Adipose tissue (tissue), 3 donors: ENCODE data around the gene AMTN. TPM values are rescaled to one million over a fixed set of nuclear protein-coding genes. Genes with fewer than 3 reads are reported as not detected.

Experiments
- H3K27ac ChIP-seq: one replicate; pipeline ENCODE4 v1.5.1; 2013; ENCODE audit warnings: low read depth, low read length
- WGBS, 3 donors: extraction: QIAGEN DNeasy Blood & Tissue Kit; methylation state at CpG; one replicate each; pipeline ENCODE4 v1.1.7; 2013; 5-methylcytosine and 5-hydroxymethylcytosine counted together
- polyA plus RNA-seq, 3 donors: library from polyadenylated mRNA; stranded (reverse); fragments of 200-250 nt; gene quantifications; one replicate each; pipeline ENCODE4 v1.2.3, GENCODE V29; 2013
- donor health status: healthy with polysubstance abuse.
- donor health status: Bipolar disorder and iron deficiency.
- donor health status: healthy.

Gene AMTN
- polyA plus RNA-seq, 3 donors: not detected

DNA sequence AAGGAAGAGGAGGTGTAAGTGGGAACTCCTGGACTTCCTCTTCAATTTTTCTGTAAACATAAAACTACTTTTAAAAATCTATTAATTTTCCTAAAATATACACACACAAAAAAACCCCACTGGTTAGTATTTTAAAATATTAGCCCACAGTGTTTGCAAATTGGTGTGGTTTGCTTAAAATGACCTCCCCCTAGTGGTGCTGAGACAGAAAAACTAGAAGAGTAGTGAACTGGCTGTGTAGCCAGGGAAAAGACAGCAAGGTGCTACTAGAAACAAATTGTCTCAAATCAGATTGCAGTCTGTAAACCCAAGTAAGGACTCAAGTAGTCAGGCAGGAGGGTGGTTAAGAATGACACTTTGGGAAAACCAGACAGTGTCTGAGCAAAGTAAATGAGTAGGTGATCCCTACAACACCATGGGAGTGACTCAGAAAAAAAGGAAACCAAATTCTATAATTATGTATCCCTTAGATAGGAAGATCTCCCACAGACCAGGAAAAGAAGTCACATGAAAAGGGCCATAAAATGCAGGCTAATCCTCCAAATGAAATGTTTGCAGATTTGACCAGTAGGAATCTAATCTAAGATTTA, 26.0 kb downstream of the AMTN start:
- no peak overlapping the region for H3K27ac ChIP-seq

DNA sequence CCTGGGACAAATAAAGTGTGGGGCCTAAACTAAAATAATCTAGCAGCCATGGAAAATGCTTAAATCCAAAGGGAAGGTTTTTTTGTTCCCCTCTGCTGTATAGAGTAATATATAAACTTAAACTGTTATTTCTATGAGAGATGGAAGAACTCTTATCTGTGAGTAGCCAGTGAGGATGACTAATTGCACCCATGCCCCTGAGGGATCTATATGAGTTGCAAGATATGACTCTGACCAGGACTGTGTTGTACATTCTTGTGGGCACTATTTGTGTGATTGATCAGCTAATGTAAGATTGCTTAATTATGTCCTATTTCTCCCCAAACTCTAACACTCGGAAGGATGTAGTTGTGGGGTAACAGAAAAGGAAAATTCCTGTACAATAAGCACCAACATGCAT, 38.5 kb downstream of the AMTN start:
- 0 to 46% (median 32%) methylated on average over 1 of the region's 1 CpG for WGBS, 3 donors

DNA sequence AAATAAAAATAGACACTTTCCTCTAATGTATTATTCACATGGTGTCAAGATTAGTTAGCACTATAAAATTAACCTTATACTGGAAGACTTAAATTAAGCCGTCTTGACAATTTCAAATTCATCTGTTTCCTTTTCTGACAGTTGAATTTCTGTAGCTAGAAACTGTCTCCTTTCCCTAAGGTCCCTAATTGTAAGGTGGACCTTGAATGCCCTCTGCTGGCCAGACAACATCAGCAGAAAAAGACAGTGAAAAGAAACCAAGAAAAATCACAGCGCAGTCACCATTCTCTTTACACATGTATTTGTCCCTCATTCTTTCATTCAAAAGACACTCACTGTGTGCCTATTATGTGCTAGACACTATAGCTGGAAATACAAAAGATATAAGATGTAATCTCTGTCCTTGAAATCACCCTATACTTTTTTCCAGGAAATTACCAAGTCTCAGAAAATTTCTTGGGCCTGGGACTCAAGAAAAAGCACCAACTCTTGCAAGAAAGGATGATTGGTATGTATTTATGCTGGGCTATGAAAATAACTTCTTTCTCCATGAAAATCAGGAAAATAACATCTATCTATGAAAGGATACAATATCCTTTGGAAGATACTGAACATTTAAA, 41.0 kb downstream of the AMTN start:
- H3K27ac ChIP-seq: no peak overlapping the region
- 28 to 31% (median 28%) methylated on average over 2 of the region's 2 CpGs for WGBS, 3 donors

More for the DNA sequence above, 38.5 kb downstream of the AMTN start:
- H3K27ac ChIP-seq: no peak overlapping the region

DNA sequence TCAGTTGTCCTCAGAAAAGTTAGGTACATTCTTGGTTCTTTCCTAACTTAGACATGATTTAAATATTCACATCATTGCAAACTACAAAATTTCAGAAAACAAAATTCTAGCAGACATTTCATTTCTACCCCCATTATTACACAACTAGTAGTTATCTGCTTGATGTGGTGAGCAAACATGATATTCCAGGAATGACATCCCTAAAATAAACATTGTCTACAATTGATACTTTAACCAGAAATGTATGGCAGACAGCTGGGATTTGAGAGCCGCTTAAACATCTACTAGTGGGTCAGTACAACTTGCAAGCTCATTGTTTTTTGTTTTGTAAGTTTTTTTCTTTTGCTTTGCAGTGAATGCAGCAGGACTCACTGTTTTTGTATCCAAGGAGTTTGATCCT, 41.6 kb downstream of the AMTN start:
- no peak overlapping the region for H3K27ac ChIP-seq
- WGBS, 3 donors: 94 to 98% (median 96%) methylated on average over 1 of the region's 1 CpG

GRCh38 chr4:70564033-70564432, 45.7 kb downstream of the AMTN start:
- no peak overlapping the region for H3K27ac ChIP-seq
- WGBS, 3 donors: 27 to 77% (median 67%) methylated on average over 8 of the region's 8 CpGs

GRCh38 chr4:70570796-70571195, 52.4 kb downstream of the AMTN start:
- 72 to 89% (median 88%) methylated on average over 2 of the region's 2 CpGs for WGBS, 3 donors
- no peak overlapping the region for H3K27ac ChIP-seq

- WGBS, 3 donors: 39 to 57% (median 48%) methylated on average over 2 of the region's 2 CpGs
- H3K27ac ChIP-seq: no peak overlapping the region
Observed at GRCh38 chr4:70571772-70572171, 53.4 kb downstream of the AMTN start.

DNA sequence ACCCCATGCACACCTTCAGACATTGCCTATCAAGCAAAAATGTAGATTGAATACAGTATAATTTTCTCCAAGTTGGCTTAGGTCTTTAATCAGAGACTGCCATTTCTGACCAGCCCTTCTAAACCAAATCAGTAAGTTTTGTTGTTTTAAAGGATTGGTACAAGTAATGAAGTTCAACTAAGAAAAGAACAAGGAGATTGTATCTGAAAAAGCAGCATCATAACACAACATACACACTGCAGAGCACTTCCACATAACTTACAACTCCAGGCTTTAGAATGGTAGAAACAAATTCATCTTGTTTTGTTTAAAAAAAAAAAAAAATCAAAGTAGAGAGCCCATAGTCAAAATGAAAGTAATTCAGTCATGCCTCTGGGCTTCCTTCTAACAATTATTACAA, 57.6 kb downstream of the AMTN start:
- no peak overlapping the region for H3K27ac ChIP-seq

DNA sequence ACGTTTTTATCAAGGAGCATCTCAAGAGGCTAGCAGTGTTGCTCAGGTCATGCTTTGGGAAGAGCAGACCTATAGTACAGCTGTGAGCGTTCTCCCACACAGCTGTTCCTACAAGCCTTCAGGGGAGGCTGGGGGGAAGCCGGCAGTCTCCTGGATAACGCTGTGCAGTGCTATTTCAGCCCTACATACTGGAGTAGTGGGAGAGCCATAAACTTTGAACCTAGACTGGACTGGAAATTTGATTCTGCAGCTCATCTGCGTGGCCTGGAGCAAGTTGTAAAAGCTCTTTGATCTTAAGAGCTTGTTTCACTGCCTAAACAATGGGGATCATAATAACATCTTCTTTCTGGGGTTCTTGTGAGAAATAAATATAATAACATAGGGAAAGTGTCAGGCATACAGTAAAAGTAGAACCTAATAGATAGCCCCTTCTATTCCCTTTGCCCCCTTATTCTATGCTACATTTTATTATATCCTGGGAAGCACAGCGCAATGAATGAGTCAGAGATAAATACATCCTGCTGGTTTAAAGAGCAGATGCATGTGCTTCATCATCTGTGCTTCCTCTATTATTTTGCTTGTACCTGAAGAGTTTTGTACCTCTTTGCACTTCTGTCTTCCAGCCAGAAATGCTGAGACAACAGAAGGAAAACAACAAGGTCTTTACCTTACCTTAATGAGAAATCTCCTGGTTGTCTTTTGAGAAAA, 59.0 kb downstream of the AMTN start:
- no peak overlapping the region for H3K27ac ChIP-seq
- 53 to 66% (median 58%) methylated on average over 6 of the region's 6 CpGs for WGBS, 3 donors

GRCh38 chr4:70581980-70582379, 63.6 kb downstream of the AMTN start:
- 70 to 97% (median 95%) methylated on average over 2 of the region's 2 CpGs for WGBS, 3 donors
- H3K27ac ChIP-seq: no peak overlapping the region

Other genes with a start within 250 kb of the AMTN start
- gene CABS1, start 183.6 kb upstream of the AMTN start, polyA plus RNA-seq: not detected
- gene SMR3A, start 157.8 kb upstream of the AMTN start, polyA plus RNA-seq: not detected
- not detected for gene SMR3B, start 135.4 kb upstream of the AMTN start, polyA plus RNA-seq
- not detected for gene OPRPN, start 120.6 kb upstream of the AMTN start, polyA plus RNA-seq
- not detected for gene MUC7, start 46.4 kb upstream of the AMTN start, polyA plus RNA-seq
- under 1 TPM in 1 of 3 donors, not detected in 2; 0.12 TPM for gene AMBN, start 73.7 kb downstream of the AMTN start, polyA plus RNA-seq
- 1 to 10 TPM in 1 of 3 donors, under 1 TPM in 2; 0.04 to 1.4 (median 0.11) TPM for gene ENAM, start 110.2 kb downstream of the AMTN start, polyA plus RNA-seq
- 1 to 10 TPM; 2.9 to 7.7 (median 7.6) TPM for gene JCHAIN, start 147.9 kb downstream of the AMTN start, polyA plus RNA-seq
- 10 to 100 TPM in 2 of 3 donors, 1 to 10 TPM in 1; 9.8 to 31.5 (median 22.5) TPM for gene UTP3, start 170.0 kb downstream of the AMTN start, polyA plus RNA-seq
- gene RUFY3, start 203.4 kb downstream of the AMTN start, polyA plus RNA-seq: 10 to 100 TPM; 11.7 to 22.3 (median 15.8) TPM